D721Med (cell line): ENCODE measurements around the gene RNF17.

Experiments
- DNase-seq: peaks from one replicate; pipeline ENCODE4 v3.0.0; 2011; ENCODE audit warnings: low spot score; ENCODE audit not compliant: insufficient read length
- FAIRE-seq: peaks from 2 replicates; lab custom pipeline; 2011; peaks lifted over from hg19 to GRCh38; lab: Jason Lieb, UNC
- TF ChIP-seq, protein P1 (sequence below): IDR thresholded peaks from 2 replicates; pipeline ENCODE4 v1.5.1; 2012; ENCODE audit warnings: mild to moderate bottlenecking, control low read depth; ENCODE audit not compliant: insufficient read depth; ENCODE audit errors: missing control alignments

RNF17 gene

GRCh38 chr13:24916464-24916863 is 152.5 kb downstream of the RNF17 start:
- DNase-seq (no peak), FAIRE-seq (no peak)
- TF ChIP-seq, protein P1, sequence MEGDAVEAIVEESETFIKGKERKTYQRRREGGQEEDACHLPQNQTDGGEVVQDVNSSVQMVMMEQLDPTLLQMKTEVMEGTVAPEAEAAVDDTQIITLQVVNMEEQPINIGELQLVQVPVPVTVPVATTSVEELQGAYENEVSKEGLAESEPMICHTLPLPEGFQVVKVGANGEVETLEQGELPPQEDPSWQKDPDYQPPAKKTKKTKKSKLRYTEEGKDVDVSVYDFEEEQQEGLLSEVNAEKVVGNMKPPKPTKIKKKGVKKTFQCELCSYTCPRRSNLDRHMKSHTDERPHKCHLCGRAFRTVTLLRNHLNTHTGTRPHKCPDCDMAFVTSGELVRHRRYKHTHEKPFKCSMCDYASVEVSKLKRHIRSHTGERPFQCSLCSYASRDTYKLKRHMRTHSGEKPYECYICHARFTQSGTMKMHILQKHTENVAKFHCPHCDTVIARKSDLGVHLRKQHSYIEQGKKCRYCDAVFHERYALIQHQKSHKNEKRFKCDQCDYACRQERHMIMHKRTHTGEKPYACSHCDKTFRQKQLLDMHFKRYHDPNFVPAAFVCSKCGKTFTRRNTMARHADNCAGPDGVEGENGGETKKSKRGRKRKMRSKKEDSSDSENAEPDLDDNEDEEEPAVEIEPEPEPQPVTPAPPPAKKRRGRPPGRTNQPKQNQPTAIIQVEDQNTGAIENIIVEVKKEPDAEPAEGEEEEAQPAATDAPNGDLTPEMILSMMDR = no peak

GRCh38 chr13:24921003-24921402 is 157.0 kb downstream of the RNF17 start:
- TF ChIP-seq, protein P1 = no peak
- FAIRE-seq = no peak
- no peak for DNase-seq

- TF ChIP-seq, protein P1 = no peak
- FAIRE-seq (no peak), DNase-seq (no peak)
Measured at GRCh38 chr13:24921881-24922280, 157.9 kb downstream of the RNF17 start.

DNA sequence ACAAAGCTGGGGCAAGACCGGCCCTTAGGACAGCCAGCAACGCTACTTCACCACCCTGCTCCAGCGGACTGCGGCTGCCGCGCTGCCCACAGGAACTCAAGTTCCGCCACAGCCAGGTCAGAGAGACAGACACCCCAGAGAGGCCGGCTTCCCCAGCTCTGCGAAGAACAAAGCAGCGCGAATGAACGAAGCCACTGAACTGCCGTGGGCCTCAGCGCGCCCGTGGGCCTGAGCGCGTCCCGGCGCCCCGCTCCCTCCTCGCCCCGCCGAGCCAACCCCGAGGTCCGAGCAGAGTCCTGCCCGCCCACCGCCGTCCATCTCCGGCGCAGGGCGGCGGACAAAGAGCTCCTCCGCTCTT is 158.4 kb downstream of the RNF17 start:
- no peak for DNase-seq
- TF ChIP-seq, protein P1 = no peak
- no peak for FAIRE-seq

DNA sequence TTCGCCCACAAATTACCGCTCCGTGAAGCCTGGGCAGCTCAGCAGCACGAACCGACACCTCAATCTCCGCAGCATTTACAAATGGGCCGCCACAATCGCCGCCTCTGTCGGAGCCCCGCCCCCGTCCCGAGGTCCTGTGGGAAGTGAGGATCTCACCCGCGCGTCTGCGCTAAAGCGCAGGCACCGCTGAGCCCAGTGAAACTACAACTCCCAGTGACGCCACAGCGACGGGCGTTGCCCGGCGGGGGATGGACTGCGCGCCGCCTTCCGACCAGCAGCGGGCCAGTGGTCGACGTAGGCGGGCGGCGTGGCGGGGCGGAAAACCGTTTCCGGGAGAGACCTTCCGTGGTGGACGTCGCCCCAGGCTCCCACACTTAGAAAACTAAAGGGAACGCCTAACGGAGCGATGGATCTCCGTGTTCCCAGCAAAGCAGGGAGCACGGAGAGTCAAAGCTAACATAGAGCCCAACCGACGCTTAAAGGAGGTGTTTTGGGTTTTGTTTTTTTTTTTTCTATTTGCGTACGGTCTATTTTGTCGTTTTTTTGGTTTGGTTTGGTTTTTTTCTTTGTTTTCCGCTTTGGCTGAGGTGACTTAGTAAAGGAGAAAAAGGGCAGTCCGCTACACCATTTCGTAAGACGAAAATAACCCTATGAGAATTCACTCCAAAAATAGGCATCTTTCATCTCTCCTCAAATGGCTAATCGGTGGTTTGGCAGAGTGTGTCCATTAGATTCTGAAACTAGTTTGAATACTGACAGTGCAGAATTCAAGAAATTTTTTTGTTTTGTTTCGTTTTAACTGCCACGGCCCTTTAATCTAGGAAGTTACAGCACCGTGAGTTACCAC is 159.0 kb downstream of the RNF17 start:
- FAIRE-seq = no peak
- TF ChIP-seq, protein P1 = no peak

GRCh38 chr13:24925318-24926231 is 161.6 kb downstream of the RNF17 start:
- DNase-seq (no peak), FAIRE-seq (no peak)
- TF ChIP-seq, protein P1 = no peak

More for the DNA sequence above, 159.0 kb downstream of the RNF17 start:
- DNase-seq = peak; percentile 56
